GM21529 (cell line): ENCODE data around the gene CDR2L.
"Not testable (repeated sequence)": the region's sequence is repeated elsewhere in the genome, so short reads cannot be mapped to it uniquely, and the experiment has no call there.

Source experiments
- ATAC-seq: cut with Tn5 transposase; IDR thresholded peaks from one replicate; pipeline ENCODE4 v1.9.1; 2021; ENCODE audit not compliant: unreplicated experiment

CDR2L gene

GRCh38 chr17:74957935-74958740 lies 29.3 kb upstream of the CDR2L start:
- no peak for ATAC-seq

GRCh38 chr17:74959826-74960515 lies 27.5 kb upstream of the CDR2L start:
- ATAC-seq, result no peak

- ATAC-seq, result no peak
Measured at GRCh38 chr17:74960570-74961342, 26.7 kb upstream of the CDR2L start.

- ATAC-seq, result no peak
Measured at GRCh38 chr17:74961657-74962350, 25.6 kb upstream of the CDR2L start.

- no peak for ATAC-seq
Measured at GRCh38 chr17:74962622-74963394, 24.6 kb upstream of the CDR2L start.

GRCh38 chr17:74963656-74964055 lies 23.8 kb upstream of the CDR2L start:
- no peak for ATAC-seq

GRCh38 chr17:74964246-74964761 lies 23.1 kb upstream of the CDR2L start:
- ATAC-seq, result no peak

- ATAC-seq, result no peak
Measured at GRCh38 chr17:74964988-74965622, 22.3 kb upstream of the CDR2L start.

GRCh38 chr17:74968361-74968780 lies 19.1 kb upstream of the CDR2L start:
- no peak for ATAC-seq

- not testable (repeated sequence) for ATAC-seq
Measured at GRCh38 chr17:74969501-74969900, 17.9 kb upstream of the CDR2L start.

- no peak for ATAC-seq
Measured at GRCh38 chr17:74970395-74970794, 17.0 kb upstream of the CDR2L start.

- ATAC-seq, result no peak
Measured at GRCh38 chr17:74971069-74971841, 16.2 kb upstream of the CDR2L start.

- no peak for ATAC-seq
Measured at GRCh38 chr17:74971842-74972106, 15.7 kb upstream of the CDR2L start.

GRCh38 chr17:74972107-74972972 lies 15.1 kb upstream of the CDR2L start, which contains the start of gene HID1:
Gene HID1 (minus strand): TSS chr17:74972759. CDS start chr17:74972656, 103 bp downstream.
- no peak for ATAC-seq

- ATAC-seq, result no peak
Measured at GRCh38 chr17:74972973-74973328, 14.5 kb upstream of the CDR2L start.

GRCh38 chr17:74975943-74976342 lies 11.5 kb upstream of the CDR2L start:
- no peak for ATAC-seq

GRCh38 chr17:74977802-74978201 lies 9.6 kb upstream of the CDR2L start:
- ATAC-seq, result no peak

GRCh38 chr17:74978240-74978639 lies 9.2 kb upstream of the CDR2L start:
- no peak for ATAC-seq
